ENCODE data around the gene TAOK1.

- TF ChIP-seq CTCF (IDR thresholded peaks at IDR 0.05 in 2 of 3, conservative IDR thresholded peaks at IDR 0.05 in 1 of 3; ENCODE audit: borderline replicate concordance in 1 of 3, insufficient read depth in 1 of 3, low read depth in 2 of 3, low read length in 2 of 3), result no peak
- TF ChIP-seq SP1 (IDR thresholded peaks at IDR 0.05; ENCODE audit: low read depth), result no peak
Measured at GRCh38 chr17:29567304-29567553, 177.1 kb downstream of the TAOK1 start.

Measured in HCT116 (cell line).